HG02840 (cell line): ENCODE results near the gene SMARCB1.
A peak's percentile ranks its signal among the peaks of the same experiment; 100 is the strongest.

Source experiments
- ATAC-seq: cut with Tn5 transposase; IDR thresholded peaks from one replicate; pipeline ENCODE4 v1.9.1; 2021; ENCODE audit warnings: mild to moderate bottlenecking, moderate library complexity, moderate number of reproducible peaks; ENCODE audit not compliant: unreplicated experiment, low FRiP score

Gene SMARCB1

GRCh38 chr22:23760056-23760455, 26.7 kb upstream of the SMARCB1 start:
- ATAC-seq = no peak

GRCh38 chr22:23762842-23763578, 23.8 kb upstream of the SMARCB1 start, which contains the start of gene C22orf15:
C22orf15 (plus strand) TSS chr22:23762990; CDS start chr22:23763307, 317 bp downstream.
- ATAC-seq = no peak

- no peak for ATAC-seq
Measured at GRCh38 chr22:23763579-23763945, 23.2 kb upstream of the SMARCB1 start.

GRCh38 chr22:23763954-23764353, 22.8 kb upstream of the SMARCB1 start:
- no peak for ATAC-seq

DNA sequence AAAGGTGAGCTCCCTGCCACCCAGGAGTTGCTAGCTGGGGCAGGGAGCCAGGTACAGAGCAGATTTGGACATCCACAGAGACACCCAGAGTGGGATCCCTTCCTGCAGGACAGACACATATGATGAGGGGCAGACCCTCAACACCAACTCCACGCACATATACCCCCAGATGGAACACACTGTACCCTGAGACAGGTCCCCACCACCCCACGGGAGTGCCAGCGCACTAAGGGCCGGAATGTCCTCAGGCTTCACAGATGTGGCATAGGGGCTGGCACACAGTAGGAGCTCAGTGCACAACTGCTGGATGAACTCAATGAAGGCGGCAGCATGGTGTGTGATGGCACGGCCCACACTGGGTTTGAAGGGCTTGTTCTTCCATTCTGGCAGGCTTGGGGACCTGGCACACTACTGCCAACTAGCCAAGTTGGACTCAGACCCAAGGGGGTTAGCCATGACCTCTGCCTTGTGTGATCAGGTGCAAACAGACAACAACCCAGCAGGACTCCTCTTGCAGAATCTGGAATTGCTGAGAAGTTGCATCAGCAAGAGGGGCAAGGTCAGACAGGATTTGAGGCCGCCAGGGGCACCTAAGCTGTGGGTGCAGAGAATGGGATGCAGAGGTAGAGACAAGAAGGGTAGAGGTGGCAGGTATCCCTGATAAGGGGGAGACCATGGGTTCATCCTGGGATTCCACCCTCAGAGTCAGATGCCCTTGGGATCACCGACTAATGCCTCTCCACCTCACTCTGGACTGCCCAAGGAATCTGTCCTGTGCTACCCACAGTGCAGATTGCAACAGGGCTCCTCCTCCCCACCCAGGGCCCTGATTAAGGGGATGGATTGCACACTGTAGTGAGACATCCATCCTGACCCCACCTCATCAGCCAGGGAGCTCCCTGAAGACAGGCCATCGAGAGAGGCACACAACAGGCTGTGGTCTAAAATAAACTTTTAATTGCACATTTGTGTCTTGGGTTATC, 21.6 kb upstream of the SMARCB1 start:
- no peak for ATAC-seq

GRCh38 chr22:23767303-23767672, 19.5 kb upstream of the SMARCB1 start:
- ATAC-seq = no peak

DNA sequence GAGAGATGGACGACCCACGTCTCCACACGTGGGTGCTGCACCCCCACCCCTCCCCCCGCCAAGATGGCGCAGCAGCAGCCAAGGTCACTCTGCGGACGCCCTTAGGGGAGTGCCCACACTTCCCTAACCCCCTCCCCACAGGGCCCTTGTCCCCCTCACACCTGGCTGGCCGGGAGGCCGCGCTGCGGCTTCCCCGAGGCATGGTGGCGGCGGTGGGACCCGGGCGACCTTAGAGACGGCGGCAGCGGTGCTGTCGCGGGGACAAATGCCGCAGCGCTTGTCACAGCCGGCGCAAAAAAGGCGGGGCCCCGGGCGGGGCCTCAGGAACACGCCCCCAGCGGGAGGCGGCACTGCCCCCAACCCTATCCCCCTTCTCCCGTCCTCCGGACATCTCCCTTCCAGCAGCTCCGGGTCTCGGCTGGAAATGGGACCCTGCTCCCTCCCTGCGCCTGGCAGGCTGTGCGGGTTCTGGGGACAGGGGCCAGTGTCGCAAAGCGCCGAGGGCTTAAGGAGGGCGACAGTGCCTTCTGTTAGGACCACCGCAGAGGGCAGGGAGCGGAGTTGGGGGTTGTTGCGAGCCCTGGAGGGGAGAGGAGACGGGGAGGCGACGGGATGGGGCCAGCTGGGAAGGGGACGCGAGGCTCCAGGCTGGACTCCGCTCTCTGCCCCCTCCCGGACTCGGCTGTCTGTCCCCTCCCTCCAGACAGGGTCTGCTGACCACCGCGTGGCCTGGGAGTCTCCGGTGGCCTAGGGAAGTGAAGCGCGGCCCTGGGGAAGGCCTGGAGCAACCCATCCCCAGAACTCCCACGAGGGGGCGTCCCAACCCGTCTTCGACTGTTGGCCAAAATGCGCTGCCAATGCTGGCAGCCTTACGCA, 18.9 kb upstream of the SMARCB1 start, which contains the start of gene CHCHD10:
CHCHD10 (minus strand) TSS at position 300 of the 876 bp plus-strand sequence; CDS start at position 202, 98 bp downstream.
- peak; percentile 47 for ATAC-seq

DNA sequence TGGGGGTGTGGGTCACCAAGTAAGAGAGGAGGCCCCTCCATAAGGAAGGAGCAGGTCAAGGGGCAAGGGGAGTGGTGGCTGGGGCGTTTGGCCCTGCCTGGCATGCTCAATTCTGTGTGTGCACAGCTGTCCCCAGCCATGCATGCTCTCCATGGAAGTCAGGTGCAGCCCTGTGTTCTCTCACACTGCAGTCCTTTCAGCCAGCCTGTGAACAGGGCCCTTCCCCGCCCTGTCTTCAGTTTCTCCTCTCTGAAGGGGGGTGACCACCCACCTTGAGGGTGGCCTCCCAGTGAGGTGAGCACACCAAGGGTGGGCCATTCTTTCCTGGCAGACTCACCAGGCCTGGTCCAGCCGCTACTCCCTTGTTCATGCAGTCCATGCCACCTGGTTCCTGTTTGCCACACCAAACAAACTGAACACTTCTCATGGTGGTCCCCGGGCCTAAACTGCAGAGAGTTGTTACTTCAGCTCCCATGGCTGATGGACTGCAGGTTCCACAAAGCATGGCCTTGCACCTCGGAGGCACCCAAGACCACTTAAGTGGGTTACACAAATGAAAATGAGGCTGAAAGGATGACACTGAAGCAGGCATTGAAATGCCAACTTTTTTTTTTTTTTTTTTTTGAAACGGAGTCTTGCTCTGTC, 17.3 kb upstream of the SMARCB1 start:
- ATAC-seq = no peak

DNA sequence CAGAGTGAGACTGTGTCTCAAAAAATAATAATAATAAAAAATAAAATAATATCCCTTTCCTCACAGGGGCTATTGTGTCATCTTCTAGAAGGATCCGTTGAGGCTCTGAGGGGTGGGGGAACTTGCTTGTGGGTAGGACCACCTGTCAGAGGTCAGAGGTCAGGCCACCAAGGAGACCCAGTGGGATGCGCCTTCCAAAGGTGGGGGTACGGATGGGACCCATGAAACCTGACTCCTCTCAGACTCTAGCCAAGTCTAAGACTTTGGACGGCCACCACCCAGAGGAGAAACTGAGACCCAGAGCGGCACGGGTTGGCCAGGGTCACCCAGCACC, 14.5 kb upstream of the SMARCB1 start:
- no peak for ATAC-seq

DNA sequence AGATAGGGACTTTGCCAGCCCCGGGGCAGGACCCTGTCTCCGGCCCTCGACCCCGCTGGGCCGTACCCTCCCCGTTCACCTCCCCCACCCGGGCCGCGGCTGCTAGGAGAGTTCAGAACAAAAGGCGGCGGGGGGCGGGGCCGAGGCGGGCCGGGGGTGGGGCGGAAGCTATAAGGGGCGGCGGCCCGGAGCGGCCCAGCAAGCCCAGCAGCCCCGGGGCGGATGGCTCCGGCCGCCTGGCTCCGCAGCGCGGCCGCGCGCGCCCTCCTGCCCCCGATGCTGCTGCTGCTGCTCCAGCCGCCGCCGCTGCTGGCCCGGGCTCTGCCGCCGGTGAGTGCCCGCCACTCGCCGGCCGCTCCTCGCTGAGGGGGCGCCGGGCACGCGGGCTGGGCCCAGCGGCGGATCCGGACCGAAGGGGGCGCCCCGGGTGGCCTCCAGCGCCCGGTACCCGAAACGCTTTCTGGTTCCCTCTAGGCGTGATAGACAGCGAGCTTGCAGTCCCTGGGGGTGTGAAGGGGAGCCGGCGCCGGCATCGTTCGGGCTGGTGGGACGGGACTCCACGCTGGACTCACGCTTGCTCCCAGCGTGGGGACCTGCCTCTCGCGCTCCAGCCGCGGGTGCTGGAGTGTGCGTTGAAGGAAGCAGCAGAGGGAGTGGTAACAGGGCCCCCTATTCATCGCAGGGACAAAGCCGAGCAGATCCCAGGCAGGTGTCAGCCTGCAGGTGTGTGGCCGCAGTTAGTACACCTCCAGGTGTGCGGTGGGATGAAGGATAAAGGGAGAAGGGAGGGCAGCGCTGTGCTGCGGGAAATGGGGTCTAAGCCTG, 13.9 kb upstream of the SMARCB1 start, which contains the start of gene MMP11:
MMP11 (plus strand) TSS at position 201 of the 825 bp plus-strand sequence; CDS start at position 223, 22 bp downstream.
- ATAC-seq = no peak

DNA sequence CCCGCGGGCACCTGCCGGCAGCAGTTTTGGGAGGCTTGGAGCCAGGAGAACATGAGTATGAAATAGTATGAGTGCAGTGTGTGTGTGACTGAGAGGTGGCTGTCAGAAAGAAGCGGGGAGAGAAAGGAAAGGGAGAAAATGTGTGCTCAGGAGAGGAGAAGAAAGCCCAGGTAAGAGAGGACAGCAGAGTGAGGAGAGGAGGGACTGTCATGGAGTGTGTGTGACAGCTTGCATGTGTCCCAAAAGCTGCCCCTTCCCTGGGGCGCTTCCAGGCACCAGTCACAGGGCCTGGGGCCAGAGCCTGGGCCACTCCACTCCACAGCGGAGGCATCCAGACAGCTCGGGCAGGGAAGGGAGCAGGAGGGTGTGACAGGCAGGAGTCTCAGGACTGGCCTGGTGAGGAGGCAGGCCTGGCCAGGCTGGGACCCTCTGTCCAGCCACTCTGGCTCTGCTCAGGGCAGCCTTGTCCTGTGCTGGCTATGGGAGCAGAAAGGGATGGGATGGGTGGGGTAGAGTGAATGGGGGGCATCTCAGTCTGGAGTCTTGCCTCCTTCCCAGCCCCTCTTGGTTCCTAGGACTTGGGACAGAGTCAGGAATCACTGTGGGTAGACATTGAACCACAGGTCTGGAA, 13.2 kb upstream of the SMARCB1 start:
- no peak for ATAC-seq

DNA sequence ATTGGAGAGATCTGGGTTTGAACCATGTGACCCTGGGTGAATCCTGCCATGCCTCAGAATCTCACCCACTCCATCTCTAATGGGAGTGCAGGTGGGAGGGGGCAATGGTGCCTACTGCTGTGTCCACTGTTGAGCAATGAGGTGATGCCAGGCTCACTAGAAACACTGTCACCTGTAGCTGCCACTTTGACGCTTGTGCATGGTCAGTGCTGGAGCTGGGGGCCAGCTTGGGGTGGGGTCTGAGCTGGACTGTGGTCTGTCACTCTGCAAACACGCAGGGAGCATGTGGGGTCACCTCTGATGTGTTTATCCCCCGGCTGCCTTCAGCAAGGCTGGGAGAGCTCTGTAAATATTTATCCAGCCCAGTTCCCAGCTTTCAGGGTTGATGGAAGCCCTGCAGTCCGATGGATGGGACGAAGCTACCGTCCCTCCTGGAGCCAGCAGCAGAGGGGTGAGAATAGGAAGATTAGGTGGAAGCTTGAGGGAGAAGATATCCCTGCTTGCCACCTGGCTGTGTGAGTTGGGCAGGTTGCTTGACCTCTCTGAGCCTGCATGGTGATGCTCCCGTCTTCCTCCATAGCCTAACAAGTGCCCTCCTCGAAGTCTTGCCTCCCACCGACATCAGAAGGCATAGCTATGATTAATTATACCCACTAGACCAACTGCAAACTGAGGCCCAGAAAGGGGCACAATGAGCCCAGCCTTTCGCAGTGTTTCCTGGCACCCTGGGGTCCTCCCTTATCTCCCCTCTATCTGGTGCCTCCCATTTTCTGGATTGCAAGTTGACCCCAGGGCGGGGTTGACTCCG, 12.4 kb upstream of the SMARCB1 start:
- no peak for ATAC-seq

DNA sequence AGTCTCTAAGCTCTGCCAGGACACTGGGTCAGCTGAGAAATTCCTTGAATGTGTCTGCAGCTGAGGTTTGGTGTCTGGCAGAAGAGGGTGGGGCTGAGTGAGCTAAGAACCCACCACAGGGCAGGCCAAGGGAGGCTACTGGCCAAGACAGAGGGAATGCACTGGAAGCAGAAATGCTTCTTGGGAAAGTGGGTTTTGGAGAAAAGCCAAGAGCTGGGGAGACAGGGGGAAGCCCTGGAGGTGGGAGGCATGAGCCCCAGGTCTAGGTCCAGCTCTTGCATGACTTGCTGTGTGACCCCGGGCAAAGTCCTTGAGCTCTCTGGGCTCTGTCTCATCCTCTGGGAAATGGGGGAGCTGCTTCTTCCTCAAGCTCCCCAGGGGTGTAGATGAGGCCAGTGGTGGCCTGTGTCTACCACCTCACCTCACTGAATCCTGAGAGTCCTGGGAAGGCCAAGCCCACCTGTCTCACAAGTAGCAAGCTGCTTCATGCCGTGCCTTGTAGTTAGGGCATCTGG, 11.8 kb upstream of the SMARCB1 start:
- no peak for ATAC-seq

- ATAC-seq = no peak
Measured at GRCh38 chr22:23775779-23776375, 10.9 kb upstream of the SMARCB1 start.

DNA sequence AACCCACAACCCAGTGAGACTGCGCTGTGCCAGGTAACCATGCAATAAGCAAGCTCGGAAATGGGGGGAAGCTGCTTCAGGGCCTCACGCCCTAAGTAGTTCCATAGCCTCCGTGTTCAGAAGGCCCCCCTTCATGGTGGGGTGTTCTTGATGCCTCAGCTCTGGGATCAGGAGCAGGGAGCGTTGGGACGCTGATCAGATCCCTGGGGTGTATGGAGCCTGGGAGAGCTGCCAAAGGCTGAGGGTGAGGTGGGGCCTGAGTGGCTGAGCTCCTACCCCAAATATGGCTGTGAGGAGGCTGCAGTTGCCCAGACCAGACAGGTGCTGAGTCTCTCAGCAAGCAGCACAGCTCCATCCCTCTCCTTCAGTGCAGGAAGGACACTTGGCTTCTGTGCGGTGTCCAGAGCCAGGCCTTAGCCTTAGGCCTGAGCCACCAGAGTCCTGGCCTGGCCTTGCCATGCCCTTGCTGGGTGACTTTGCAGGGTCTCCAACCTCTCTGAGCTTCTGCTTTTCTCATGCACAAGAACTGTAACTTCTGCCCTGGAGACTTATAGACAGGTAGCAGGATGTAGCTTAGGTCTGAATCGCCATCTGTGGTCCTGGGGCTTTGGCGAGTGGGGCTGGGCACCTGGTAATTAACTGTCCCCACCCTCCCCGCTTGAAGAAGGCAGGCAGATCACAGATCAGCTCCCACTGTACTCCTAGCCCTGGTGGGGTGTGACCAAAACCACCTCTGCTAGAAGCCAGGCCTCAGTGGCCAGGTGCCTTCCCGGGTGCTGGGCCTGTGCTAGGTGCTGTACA, 8.8 kb upstream of the SMARCB1 start:
- no peak for ATAC-seq

DNA sequence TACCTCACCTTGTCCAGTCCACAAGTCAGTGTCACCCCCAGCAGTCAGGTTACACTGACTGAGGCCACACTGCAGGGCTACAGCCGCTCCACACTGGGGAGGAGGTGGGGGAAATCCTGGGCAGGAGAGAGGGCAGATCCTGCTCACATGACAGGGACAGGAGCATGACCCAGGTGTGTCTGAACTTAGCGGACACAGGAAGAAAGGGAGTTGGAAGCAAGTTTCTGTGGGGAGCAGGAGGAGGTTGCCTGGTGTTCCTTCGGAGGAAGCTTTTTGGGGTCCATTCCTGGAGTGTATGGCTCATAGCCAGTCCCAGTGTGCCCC, 8.2 kb upstream of the SMARCB1 start:
- ATAC-seq = no peak

DNA sequence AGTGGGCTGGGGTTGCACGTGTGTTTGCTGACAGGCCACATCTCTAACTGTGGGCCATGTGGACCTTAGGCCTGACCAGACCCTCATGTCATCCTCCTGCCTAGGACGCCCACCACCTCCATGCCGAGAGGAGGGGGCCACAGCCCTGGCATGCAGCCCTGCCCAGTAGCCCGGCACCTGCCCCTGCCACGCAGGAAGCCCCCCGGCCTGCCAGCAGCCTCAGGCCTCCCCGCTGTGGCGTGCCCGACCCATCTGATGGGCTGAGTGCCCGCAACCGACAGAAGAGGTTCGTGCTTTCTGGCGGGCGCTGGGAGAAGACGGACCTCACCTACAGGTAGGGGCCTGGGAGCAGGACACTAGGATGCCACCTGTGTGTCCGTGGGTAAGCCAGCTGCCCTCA, 7.7 kb upstream of the SMARCB1 start:
- no peak for ATAC-seq
